ENCODE measurements around the gene GMIP. TPM values are rescaled to one million over a fixed set of nuclear protein-coding genes. Genes with fewer than 3 reads are reported as not detected.

GMIP gene
- total RNA-seq, 1 donor = 6.5 TPM

- H2AFZ ChIP-seq (ENCODE audit: low read length) = peak overlapping the region; percentile 89
- peaks cover 23% of the 10 kb centered on the region for H3K4me1 ChIP-seq (ENCODE audit: insufficient read depth, low read length)
- peak overlapping the region; percentile 65 for H3K27ac ChIP-seq (ENCODE audit: low read depth, low read length)
- no peaks in the 10 kb centered on the region for H3K79me2 ChIP-seq (ENCODE audit: insufficient read depth, low read length)
- no peaks in the 10 kb centered on the region for H3K9me3 ChIP-seq (ENCODE audit: low read depth, low read length)
- H3K36me3 ChIP-seq (ENCODE audit: insufficient read depth, low read length) = no peaks in the 10 kb centered on the region
- no peak for TF ChIP-seq CTCF (IDR thresholded peaks at IDR 0.05; ENCODE audit: extremely low read depth, low read depth, low read length)
- peak; percentile 95 for DNase-seq (ENCODE audit: insufficient read length, low spot score, missing footprints)
- H3K27me3 ChIP-seq (ENCODE audit: insufficient read depth, low read length) = no peaks in the 10 kb centered on the region
- no peak overlapping the region for H3K4me3 ChIP-seq (ENCODE audit: insufficient read depth, low read length)
- peak overlapping the region; percentile 67 for H3K4me2 ChIP-seq (ENCODE audit: insufficient read depth, low read length)
- H4K20me1 ChIP-seq (ENCODE audit: insufficient read depth, low read length) = no peaks in the 10 kb centered on the region
Measured at GRCh38 chr19:19591133-19591825, 52.2 kb downstream of the GMIP start.

DNA sequence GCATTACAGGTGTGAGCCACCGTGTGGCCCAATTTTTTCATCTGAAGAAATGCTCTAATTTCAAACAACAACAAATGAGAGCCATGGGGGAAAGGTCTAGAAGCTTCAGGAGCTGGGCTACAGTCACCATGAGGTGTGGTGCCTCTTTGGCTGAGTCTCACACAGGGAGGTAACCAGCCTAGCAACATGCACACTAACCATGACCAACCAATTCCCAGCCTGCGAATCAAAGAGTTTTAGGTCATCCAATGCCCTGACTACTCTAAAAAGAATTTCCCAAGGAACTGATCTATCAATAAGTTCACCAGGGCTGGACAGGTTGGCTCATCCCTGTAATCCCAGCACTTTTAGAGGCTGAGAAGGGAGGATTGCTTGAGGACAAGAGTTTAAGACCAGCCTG, 54.9 kb downstream of the GMIP start:
- H2AFZ ChIP-seq (ENCODE audit: low read length) = no peak overlapping the region
- H4K20me1 ChIP-seq (ENCODE audit: insufficient read depth, low read length) = no peaks in the 10 kb centered on the region
- H3K36me3 ChIP-seq (ENCODE audit: insufficient read depth, low read length) = no peaks in the 10 kb centered on the region
- no peak overlapping the region for H3K27ac ChIP-seq (ENCODE audit: low read depth, low read length)
- H3K79me2 ChIP-seq (ENCODE audit: insufficient read depth, low read length) = no peaks in the 10 kb centered on the region
- no peak overlapping the region for H3K4me2 ChIP-seq (ENCODE audit: insufficient read depth, low read length)
- DNase-seq (ENCODE audit: insufficient read length, low spot score, missing footprints) = peak; percentile 30
- no peak overlapping the region for H3K4me3 ChIP-seq (ENCODE audit: insufficient read depth, low read length)
- no peak for TF ChIP-seq CTCF (IDR thresholded peaks at IDR 0.05; ENCODE audit: extremely low read depth, low read depth, low read length)
- H3K9me3 ChIP-seq (ENCODE audit: low read depth, low read length) = no peaks in the 10 kb centered on the region
- H3K4me1 ChIP-seq (ENCODE audit: insufficient read depth, low read length) = peaks cover 12% of the 10 kb centered on the region
- H3K27me3 ChIP-seq (ENCODE audit: insufficient read depth, low read length) = no peaks in the 10 kb centered on the region

DNA sequence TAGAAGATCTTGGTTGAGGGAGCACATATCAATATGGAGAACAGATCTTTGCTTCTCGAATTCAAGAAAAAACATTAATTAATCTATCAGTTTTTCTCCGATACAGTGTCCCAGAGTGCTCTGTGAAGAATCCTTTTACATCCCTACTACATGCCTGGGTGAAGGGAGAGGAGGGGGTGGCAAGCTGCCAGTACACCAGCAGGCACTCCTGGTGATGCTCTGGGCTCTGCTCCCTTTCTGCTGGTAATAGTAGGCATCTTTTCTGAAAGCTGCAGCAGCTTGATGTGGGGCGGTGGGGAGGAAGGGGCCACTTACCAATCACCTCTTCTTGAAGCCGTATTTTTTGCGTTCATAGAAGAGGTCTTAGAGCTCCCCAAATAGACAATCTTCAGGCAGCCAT, 55.7 kb downstream of the GMIP start:
- H3K4me2 ChIP-seq (ENCODE audit: insufficient read depth, low read length) = no peak overlapping the region
- no peak overlapping the region for H3K4me3 ChIP-seq (ENCODE audit: insufficient read depth, low read length)
- no peak overlapping the region for H2AFZ ChIP-seq (ENCODE audit: low read length)
- peaks cover 12% of the 10 kb centered on the region for H3K4me1 ChIP-seq (ENCODE audit: insufficient read depth, low read length)
- H3K36me3 ChIP-seq (ENCODE audit: insufficient read depth, low read length) = no peaks in the 10 kb centered on the region
- H4K20me1 ChIP-seq (ENCODE audit: insufficient read depth, low read length) = no peaks in the 10 kb centered on the region
- H3K79me2 ChIP-seq (ENCODE audit: insufficient read depth, low read length) = no peaks in the 10 kb centered on the region
- H3K27ac ChIP-seq (ENCODE audit: low read depth, low read length) = no peak overlapping the region
- TF ChIP-seq CTCF (IDR thresholded peaks at IDR 0.05; ENCODE audit: extremely low read depth, low read depth, low read length) = no peak
- H3K9me3 ChIP-seq (ENCODE audit: low read depth, low read length) = no peaks in the 10 kb centered on the region
- no peaks in the 10 kb centered on the region for H3K27me3 ChIP-seq (ENCODE audit: insufficient read depth, low read length)
- DNase-seq (ENCODE audit: insufficient read length, low spot score, missing footprints) = peak; percentile 59

GRCh38 chr19:19584356-19584755, 59.1 kb downstream of the GMIP start:
- Histone ChIP-seq H4K20me1 (ENCODE audit: insufficient read depth, low read length) (no peaks in the 10 kb centered on the region), H3K79me2 (ENCODE audit: insufficient read depth, low read length) (no peaks in the 10 kb centered on the region), H2AFZ (ENCODE audit: low read length) (no peak overlapping the region), H3K27ac (ENCODE audit: low read depth, low read length) (no peak overlapping the region), H3K4me2 (ENCODE audit: insufficient read depth, low read length) (no peak overlapping the region), H3K27me3 (ENCODE audit: insufficient read depth, low read length) (no peaks in the 10 kb centered on the region), H3K4me3 (ENCODE audit: insufficient read depth, low read length) (no peak overlapping the region), H3K36me3 (ENCODE audit: insufficient read depth, low read length) (no peaks in the 10 kb centered on the region), H3K9me3 (ENCODE audit: low read depth, low read length) (no peaks in the 10 kb centered on the region), H3K4me1 (ENCODE audit: insufficient read depth, low read length) (no peaks in the 10 kb centered on the region)
- DNase-seq (ENCODE audit: insufficient read length, low spot score, missing footprints) = no peak
- TF ChIP-seq CTCF (IDR thresholded peaks at IDR 0.05; ENCODE audit: extremely low read depth, low read depth, low read length) = no peak
